ENCODE data around the gene PSAP.
"Not testable (repeated sequence)": the region's sequence is repeated elsewhere in the genome, so short reads cannot be mapped to it uniquely, and the experiment has no call there.

Gene PSAP

DNA sequence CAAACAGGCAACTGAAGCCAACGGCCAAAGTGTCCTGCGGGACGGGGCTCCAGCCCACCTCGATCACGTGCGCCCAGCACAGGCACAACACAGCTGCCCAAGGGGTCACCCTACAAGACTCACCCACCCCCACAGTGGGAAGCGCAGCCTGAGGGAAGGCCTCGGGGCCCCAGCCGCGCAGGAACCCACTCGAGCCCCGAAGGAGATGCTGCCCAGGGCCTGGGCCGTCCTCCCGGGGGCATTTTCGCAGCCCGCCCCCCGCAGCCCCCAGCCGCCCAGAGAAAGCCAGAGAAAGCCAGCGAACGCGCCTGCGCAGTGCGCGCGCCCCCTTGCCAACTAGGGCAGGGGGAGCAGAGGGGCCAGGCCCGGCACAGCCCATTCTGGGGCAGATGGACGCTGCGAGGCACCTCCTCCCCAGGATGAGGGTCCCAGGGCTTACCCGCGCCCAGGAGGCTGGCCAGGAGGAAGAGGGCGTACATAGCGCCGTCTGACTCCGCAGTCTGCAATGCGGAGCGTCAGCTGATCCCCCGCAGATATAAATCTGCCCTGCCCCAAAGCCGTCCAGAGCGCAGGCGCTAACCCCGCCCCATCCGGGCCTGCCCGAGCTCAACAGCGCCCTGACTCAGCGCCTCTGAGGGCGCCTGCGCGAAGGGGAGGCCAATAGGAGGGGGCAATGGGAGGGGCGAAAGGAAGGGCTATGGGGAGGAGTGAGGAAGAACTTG is at the start of gene PSAP:
Gene PSAP, minus strand, starts transcription at position 509 of the 722 bp plus-strand sequence. Its CDS starts 30 bp downstream, at position 479.
- H3K4me3 Mint-ChIP-seq = peak within 1 kb of the TSS; percentile 96

DNA sequence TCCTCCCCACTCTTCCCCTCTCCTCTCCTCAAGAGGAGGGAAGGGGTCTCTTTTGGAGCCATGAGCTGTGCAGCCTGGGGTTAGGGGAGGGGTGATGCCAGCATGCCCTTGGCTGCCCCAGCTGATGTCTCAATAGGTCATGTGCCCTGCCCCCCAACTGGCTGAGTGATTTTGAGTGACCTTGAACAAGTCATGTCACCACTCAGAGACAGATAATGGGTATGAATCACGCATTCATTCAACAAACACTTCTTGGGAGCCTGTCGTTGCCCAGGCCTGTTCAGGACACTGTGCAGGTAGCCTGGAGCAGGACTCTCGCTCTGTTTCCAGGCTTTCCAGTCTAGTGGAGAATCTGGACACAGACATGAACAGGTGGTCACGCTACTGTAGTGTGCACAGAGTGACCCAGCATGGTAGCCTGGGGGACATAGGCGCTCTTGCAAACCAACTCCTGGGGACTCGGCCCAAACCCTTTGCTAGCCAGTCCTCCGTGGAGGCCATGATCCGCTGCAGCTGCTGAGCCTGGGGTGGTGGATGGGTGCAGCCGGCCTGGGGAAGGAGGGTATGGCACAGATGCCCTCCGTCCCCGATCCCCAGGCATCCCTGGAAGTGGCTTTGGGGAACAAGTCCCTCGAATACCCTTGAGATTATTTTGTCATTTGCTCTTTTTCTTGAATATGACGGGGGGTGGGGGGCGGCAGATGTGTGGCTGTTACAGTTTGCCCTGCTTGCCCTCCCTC is 49.6 kb upstream of the PSAP start:
- H3K9me3 Mint-ChIP-seq = no peaks in the 10 kb centered on the region
- no peaks in the 10 kb centered on the region for H3K27me3 Mint-ChIP-seq
- no peaks in the 10 kb centered on the region for H3K4me1 Mint-ChIP-seq
- no peak overlapping the region for H3K27ac Mint-ChIP-seq (ENCODE audit: low read depth)
- DNase-seq (ENCODE audit: low spot score in 2 of 2) = no peak
- H3K4me3 Mint-ChIP-seq = no peak overlapping the region
- ATAC-seq (replicated peaks; ENCODE audit: extremely low read depth, poor library complexity, severe bottlenecking) = no peak
- H3K36me3 Mint-ChIP-seq (ENCODE audit: insufficient read depth) = peaks cover 4% of the 10 kb centered on the region

More for the DNA sequence above, at the start of gene PSAP:
- no peaks in the 10 kb centered on the region for H3K9me3 Mint-ChIP-seq
- H3K4me1 Mint-ChIP-seq = peaks cover 46% of the 10 kb centered on the region
- H3K36me3 Mint-ChIP-seq (ENCODE audit: insufficient read depth) = peaks cover 9% of the 10 kb centered on the region
- DNase-seq (ENCODE audit: low spot score in 2 of 2) (peak; percentile 95 to 96), ATAC-seq (replicated peaks; ENCODE audit: extremely low read depth, poor library complexity, severe bottlenecking) (peak; percentile 98)
- no peaks in the 10 kb centered on the region for H3K27me3 Mint-ChIP-seq
- H3K27ac Mint-ChIP-seq (ENCODE audit: low read depth) = peak within 1 kb of the TSS; percentile 78

DNA sequence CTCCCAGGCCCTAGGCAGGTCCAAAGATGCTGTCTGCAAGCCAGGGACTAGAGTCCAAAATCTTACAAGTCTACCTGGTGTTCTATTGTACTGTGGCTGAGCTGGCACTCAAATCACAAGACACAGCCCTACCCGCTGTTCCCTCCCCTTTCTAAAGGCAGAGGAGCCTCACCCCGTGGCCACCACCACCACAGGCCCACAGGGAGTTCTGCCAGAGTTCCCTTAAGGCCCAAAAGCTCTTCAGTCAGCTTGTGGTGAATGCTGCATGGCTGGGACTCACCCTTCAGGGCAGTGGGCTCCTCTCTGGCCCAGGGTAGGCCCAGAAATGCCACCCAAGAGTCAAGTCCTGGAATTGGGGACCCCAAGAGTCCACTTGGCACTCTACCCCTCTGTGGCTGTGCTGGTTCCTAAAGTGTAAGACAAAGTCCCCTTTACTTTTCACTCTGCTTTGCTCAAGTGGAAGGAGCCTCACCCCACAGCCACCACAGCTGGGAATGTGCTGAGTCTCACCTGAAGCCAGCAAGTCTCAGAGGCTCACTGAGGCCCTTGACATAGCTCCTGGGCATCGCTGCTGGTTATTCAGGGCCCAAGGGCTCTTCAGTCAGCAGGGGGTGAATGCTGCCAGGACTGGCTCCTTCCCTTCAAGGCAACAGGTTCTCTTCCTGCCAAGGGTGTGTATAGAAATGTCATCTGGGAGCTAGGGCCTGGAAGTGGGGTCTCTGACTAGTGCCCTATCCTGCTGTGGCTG is 48.8 kb upstream of the PSAP start:
- Mint-ChIP-seq H3K27ac (ENCODE audit: low read depth) (no peak overlapping the region), H3K36me3 (ENCODE audit: insufficient read depth) (peaks cover 4% of the 10 kb centered on the region), H3K4me1 (no peaks in the 10 kb centered on the region), H3K4me3 (no peak overlapping the region), H3K27me3 (no peaks in the 10 kb centered on the region), H3K9me3 (no peaks in the 10 kb centered on the region)
- ATAC-seq (replicated peaks; ENCODE audit: extremely low read depth, poor library complexity, severe bottlenecking) (no peak), DNase-seq (ENCODE audit: low spot score in 2 of 2) (no peak)

DNA sequence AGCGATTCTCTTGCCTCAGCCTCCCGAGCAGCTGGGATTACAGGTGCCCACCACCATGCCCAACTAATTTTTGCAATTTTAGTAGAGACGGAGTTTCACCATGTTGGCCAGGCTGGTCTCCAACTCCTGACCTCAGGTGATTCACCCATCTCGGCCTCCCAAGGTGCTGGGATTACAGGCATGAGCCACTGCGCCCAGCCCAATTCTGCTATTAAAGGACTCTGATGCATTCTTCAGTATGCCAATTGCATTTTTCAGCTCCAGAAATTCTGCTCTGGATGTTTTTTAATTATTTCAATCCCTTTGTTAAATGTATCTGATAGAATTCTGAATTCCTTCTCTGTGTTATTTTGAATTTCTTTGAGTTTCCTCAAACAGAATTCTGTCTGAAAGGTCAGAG is 47.3 kb upstream of the PSAP start:
- not testable (repeated sequence) for H3K9me3 Mint-ChIP-seq; DNase-seq (ENCODE audit: low spot score in 2 of 2); H3K4me3 Mint-ChIP-seq; H3K27me3 Mint-ChIP-seq; H3K4me1 Mint-ChIP-seq; ATAC-seq (replicated peaks; ENCODE audit: extremely low read depth, poor library complexity, severe bottlenecking); H3K36me3 Mint-ChIP-seq (ENCODE audit: insufficient read depth); H3K27ac Mint-ChIP-seq (ENCODE audit: low read depth)

DNA sequence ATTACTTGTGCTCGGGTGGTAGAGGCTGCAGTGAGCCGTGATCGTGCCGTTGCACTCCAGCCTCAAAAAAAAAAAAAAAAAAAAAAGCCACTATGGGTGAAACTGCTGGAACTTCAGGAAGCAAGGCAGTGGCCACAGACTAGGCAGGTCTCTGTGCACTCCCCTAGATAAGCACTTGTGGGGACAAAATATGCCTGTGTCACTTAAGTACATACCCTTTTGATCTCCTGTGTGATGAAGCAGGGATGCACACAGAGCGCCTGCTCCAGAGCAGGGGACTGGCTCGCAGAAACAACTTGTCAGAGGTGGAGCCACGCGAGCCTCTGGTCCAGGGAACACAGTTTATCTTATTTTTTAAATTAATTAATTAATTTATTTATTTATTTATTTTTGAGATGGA is 42.9 kb upstream of the PSAP start:
- no peaks in the 10 kb centered on the region for H3K9me3 Mint-ChIP-seq
- H3K36me3 Mint-ChIP-seq (ENCODE audit: insufficient read depth) = peaks cover 4% of the 10 kb centered on the region
- H3K4me3 Mint-ChIP-seq = no peak overlapping the region
- no peak overlapping the region for H3K27ac Mint-ChIP-seq (ENCODE audit: low read depth)
- H3K27me3 Mint-ChIP-seq = peaks cover 21% of the 10 kb centered on the region
- ATAC-seq (replicated peaks; ENCODE audit: extremely low read depth, poor library complexity, severe bottlenecking) (no peak), DNase-seq (ENCODE audit: low spot score in 2 of 2) (no peak)
- peaks cover 6% of the 10 kb centered on the region for H3K4me1 Mint-ChIP-seq

DNA sequence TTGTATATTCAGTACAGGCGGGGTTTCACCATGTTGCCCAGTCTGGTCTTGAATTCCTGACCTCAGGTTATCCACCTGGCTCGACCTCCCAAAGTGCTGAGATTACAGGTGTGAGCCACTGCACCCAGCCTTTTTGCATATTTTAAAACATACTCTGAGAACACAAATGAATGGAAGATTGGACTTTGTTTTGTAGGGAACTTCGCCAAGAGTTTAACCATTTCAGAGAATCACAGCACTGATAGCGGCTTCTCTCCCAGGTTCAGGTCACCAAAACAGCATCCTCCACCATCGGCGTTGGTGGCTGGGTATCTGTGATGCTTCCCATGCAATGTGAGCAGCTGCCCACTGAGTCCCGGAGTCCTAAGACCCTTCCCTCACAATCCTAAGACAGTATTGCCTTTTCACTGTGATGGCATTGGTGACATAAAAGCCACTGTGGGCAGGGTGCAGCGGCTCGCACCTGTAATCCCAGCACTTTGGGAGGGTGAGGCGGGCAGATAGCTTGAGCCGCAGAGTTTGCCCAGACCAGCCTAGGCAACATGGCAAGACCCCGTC is 42.3 kb upstream of the PSAP start:
- Mint-ChIP-seq H3K4me3 (no peak overlapping the region), H3K27me3 (peaks cover 27% of the 10 kb centered on the region), H3K27ac (ENCODE audit: low read depth) (no peak overlapping the region), H3K9me3 (no peaks in the 10 kb centered on the region), H3K4me1 (peaks cover 11% of the 10 kb centered on the region), H3K36me3 (ENCODE audit: insufficient read depth) (peaks cover 4% of the 10 kb centered on the region)
- DNase-seq (ENCODE audit: low spot score in 2 of 2) (no peak), ATAC-seq (replicated peaks; ENCODE audit: extremely low read depth, poor library complexity, severe bottlenecking) (no peak)

DNA sequence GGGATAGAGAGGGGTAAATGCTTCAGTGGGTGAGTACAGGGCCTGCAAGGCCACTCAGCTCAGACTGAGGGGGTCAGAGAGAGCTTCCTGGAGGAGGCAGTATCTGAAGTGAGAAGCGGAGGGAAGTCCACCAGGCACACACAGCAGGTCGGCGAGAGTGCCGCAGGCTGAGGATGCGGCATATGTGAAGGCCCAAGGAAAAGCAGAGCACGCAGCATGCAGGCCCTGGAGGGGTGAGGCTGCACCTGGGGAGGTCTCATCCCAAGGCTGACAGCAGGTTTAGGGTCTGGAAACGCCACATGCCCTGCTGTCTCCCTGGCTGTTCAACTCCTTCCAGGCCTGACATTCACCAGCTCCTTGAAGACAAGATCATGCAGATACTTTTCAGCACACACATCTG is 40.4 kb upstream of the PSAP start:
- Mint-ChIP-seq H3K9me3 (no peaks in the 10 kb centered on the region), H3K4me1 (peaks cover 11% of the 10 kb centered on the region), H3K27me3 (peaks cover 37% of the 10 kb centered on the region), H3K4me3 (no peak overlapping the region), H3K36me3 (ENCODE audit: insufficient read depth) (no peaks in the 10 kb centered on the region), H3K27ac (ENCODE audit: low read depth) (no peak overlapping the region)
- no peak for DNase-seq (ENCODE audit: low spot score in 2 of 2)
- no peak for ATAC-seq (replicated peaks; ENCODE audit: extremely low read depth, poor library complexity, severe bottlenecking)

DNA sequence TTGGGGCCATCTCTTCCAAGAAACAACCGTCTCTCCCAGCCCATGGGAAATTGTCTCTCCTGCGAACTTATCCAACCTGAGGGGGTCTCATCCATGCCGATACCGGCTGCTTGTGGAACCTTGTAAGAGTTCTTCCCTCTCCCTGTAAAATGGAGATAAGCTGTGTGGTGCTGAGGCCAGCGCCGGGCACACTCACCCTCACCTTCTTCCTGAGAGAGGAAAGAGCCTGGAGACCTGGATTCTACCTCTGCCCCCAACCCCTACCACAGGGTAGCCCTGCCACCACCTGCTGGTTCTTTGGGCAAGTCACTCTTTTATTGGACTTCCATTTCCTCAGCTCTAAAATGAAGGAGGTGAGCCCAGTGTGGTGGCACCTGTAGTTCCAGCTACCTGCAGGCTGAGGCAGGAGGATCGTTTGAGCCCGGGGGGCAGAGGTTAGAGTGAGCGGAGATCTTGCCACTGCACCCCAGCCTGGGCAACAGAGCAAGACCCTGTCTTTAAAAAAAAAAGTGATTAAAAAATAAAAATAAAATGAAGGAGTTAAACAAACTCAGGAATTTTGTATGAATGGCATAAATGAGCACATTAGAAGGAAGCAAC is 38.4 kb upstream of the PSAP start:
- no peaks in the 10 kb centered on the region for H3K36me3 Mint-ChIP-seq (ENCODE audit: insufficient read depth)
- peaks cover 11% of the 10 kb centered on the region for H3K4me1 Mint-ChIP-seq

DNA sequence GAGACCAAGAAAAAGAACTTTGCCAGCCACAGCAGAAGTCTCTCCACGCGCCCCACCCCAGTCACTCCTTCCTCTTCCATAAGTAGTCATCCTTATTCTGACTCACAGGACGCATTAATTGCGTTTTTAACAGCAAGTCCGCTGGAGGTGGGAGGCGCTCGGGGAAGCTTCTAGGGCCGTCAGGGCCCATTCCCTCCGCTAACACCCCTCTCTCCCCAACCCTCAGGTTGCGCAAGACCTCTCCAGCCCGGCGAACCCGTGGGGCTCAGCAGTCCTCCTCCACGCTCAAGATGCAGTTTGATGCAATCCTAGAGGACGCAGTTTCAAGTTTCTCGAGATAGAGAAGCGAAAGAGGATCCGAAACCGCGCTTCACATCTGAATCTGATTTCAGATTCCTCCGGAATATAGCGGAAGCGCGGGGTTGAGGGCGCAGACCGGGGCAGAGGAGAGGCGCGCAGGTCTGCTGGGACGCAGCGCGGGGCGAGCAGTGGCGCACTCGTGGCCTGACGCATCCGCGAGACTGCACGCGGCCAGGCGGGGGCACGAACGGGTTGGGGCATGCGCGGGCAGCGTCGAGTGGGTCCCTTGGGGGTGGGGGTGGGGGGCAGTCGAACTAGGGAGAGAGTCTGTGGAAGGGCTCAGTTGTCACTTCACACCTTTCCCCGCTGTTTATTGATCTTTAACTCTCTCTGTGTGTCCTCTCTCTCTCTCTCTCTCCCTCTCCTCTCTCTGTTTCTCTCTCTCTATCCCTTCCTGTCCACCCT is 37.8 kb upstream of the PSAP start:
- Mint-ChIP-seq H3K27ac (ENCODE audit: low read depth) (peak overlapping the region; percentile 69), H3K36me3 (ENCODE audit: insufficient read depth) (no peaks in the 10 kb centered on the region), H3K9me3 (no peaks in the 10 kb centered on the region), H3K4me3 (peak overlapping the region; percentile 64), H3K27me3 (peaks cover 37% of the 10 kb centered on the region), H3K4me1 (peaks cover 11% of the 10 kb centered on the region)
- ATAC-seq (replicated peaks; ENCODE audit: extremely low read depth, poor library complexity, severe bottlenecking) = peak; percentile 67
- DNase-seq (ENCODE audit: low spot score in 2 of 2) = peak in 1 of 2 donors; percentile 17

More for the DNA sequence above, 38.4 kb upstream of the PSAP start:
- Mint-ChIP-seq H3K27ac (ENCODE audit: low read depth) (no peak overlapping the region), H3K27me3 (peaks cover 37% of the 10 kb centered on the region), H3K9me3 (no peaks in the 10 kb centered on the region), H3K4me3 (peak overlapping the region; percentile 64)
- DNase-seq (ENCODE audit: low spot score in 2 of 2) (no peak), ATAC-seq (replicated peaks; ENCODE audit: extremely low read depth, poor library complexity, severe bottlenecking) (no peak)

DNA sequence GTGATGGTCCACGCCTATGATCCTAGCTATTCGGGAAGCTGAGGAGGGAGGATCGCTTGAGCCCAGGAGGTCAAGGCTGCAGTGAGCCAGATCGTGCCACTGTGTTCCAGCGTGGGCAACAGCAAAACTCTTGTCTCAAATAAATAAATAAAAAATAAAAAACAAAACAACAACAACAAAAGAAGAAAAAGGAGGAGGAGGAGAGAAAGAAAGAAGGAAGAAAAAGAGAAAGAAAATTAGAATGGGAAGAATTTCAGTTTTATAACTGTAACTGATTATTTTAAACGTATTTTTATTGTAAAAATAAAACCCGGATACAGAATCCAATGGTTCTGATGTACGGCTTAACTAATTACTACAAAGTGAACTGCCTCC is 37.2 kb upstream of the PSAP start:
- Mint-ChIP-seq H3K36me3 (ENCODE audit: insufficient read depth) (no peaks in the 10 kb centered on the region), H3K4me1 (peaks cover 11% of the 10 kb centered on the region), H3K27ac (ENCODE audit: low read depth) (peak overlapping the region; percentile 69), H3K27me3 (peaks cover 37% of the 10 kb centered on the region), H3K9me3 (no peaks in the 10 kb centered on the region), H3K4me3 (no peak overlapping the region)
- ATAC-seq (replicated peaks; ENCODE audit: extremely low read depth, poor library complexity, severe bottlenecking) (no peak), DNase-seq (ENCODE audit: low spot score in 2 of 2) (no peak)

DNA sequence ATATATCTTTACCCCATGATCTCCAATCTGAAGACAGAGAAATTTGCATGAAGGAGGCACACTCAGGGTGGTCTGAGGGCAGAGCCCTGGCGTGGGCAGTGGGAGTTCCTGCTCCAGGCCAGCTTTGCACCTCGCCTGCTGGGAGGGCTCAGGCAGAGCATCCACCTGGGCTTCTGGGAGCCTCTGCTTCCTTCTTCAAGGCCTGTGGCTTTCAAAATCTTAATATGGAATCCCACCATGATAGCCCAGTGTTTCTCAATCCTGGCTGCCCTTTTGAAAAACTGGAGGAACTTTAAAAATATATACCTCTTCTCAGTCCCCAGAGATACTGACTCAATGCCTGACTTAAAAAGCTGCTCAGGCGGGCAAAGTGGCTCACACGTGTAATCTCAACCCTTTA is 36.7 kb upstream of the PSAP start:
- no peak for ATAC-seq (replicated peaks; ENCODE audit: extremely low read depth, poor library complexity, severe bottlenecking)
- no peak overlapping the region for H3K4me3 Mint-ChIP-seq
- H3K27ac Mint-ChIP-seq (ENCODE audit: low read depth) = peak overlapping the region; percentile 69
- no peaks in the 10 kb centered on the region for H3K9me3 Mint-ChIP-seq
- H3K27me3 Mint-ChIP-seq = peaks cover 37% of the 10 kb centered on the region
- no peak for DNase-seq (ENCODE audit: low spot score in 2 of 2)
- H3K36me3 Mint-ChIP-seq (ENCODE audit: insufficient read depth) = no peaks in the 10 kb centered on the region
- H3K4me1 Mint-ChIP-seq = peaks cover 11% of the 10 kb centered on the region
